Astrocyte of the spinal cord (primary cell): ENCODE results near the gene TRPM5.

Experiments used
- DNase-seq: peaks from one replicate; pipeline ENCODE4 v3.0.0; 2011; ENCODE audit warnings: low read depth, low spot score
- H3K4me3 ChIP-seq: 2 replicates; pipeline ENCODE4 v1.5.1; 2011; ENCODE audit warnings: low read depth, mild to moderate bottlenecking, low read length, moderate library complexity
- CTCF ChIP-seq: IDR thresholded peaks from 2 replicates; pipeline ENCODE4 v1.5.1; 2012; ENCODE audit warnings: low read depth, mild to moderate bottlenecking, low read length, inconsistent platforms
- in situ Hi-C: cut with HindIII; loops from 2 replicates; pipeline ENCODE4 v1.10.0; 2017; ENCODE audit warnings: low sequenced_read_pairs

TRPM5 gene

DNA sequence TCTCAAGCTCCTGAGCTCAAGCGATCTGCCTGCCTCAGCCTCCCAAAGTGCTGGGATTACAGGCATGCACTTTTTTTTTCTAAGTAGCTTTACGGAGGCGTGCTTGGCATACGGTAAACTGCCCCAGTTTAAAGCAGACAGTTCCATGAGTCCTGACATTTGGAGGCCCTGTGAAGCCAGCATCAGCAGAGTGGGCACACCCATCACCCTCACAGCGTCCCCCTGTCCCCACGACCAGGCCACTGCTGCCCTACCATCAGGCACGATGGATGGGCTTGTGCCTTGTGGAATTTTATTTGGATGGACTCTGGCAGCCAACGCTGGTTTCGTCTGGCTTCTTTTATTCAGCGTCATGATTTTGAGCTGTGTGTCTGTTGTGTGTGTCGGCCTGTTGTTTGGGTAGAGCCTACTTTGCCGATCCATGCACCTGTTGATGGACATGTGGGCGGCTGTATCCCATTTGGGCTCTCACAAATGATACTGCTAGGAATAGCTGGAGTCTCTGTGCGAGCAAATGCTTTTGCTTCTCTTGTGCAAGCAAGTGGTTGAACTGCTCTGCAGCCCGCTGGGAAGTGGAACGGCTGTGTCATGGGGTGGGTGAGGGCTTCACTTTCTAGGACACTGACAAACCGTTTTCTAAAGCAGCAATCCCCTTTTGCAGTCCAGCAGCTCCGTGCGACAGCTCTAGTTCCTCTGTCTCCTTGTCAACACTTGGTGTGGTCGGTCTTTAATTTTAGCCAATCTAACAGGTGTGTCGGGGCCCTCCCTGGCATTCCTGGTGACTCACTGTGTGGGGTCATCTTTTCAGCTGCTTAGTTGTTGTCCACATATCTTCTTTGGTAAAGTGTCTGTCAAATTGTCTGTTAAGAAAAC is 24.3 kb upstream of the TRPM5 start:
- no peak overlapping the region for H3K4me3 ChIP-seq
- no peak for DNase-seq
- TF ChIP-seq CTCF = no peak
- in situ Hi-C loops = no loop called here

DNA sequence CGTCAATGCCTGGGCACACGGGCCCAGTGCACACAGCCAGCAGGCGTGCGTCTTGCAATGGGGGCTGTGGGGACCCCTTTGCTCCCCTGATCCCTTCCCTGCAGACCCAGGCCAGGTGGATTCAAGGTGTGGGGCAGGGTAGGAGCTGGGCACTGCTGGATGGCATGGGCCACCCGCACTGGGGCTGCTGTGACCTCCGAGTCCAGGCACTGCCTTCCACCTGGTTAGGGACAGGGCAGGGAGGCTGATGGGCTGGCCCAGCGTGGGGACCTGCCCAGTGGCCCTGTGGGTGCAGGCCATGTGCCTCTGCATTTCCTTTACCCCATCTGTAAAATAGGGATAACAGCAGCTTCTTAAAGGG is 23.4 kb upstream of the TRPM5 start:
- in situ Hi-C loops = no loop called here
- no peak for TF ChIP-seq CTCF
- no peak for DNase-seq
- H3K4me3 ChIP-seq = no peak overlapping the region

GRCh38 chr11:2466869-2467694 is 22.8 kb upstream of the TRPM5 start:
- in situ Hi-C loops = no loop called here
- DNase-seq = no peak
- no peak overlapping the region for H3K4me3 ChIP-seq
- no peak for TF ChIP-seq CTCF

DNA sequence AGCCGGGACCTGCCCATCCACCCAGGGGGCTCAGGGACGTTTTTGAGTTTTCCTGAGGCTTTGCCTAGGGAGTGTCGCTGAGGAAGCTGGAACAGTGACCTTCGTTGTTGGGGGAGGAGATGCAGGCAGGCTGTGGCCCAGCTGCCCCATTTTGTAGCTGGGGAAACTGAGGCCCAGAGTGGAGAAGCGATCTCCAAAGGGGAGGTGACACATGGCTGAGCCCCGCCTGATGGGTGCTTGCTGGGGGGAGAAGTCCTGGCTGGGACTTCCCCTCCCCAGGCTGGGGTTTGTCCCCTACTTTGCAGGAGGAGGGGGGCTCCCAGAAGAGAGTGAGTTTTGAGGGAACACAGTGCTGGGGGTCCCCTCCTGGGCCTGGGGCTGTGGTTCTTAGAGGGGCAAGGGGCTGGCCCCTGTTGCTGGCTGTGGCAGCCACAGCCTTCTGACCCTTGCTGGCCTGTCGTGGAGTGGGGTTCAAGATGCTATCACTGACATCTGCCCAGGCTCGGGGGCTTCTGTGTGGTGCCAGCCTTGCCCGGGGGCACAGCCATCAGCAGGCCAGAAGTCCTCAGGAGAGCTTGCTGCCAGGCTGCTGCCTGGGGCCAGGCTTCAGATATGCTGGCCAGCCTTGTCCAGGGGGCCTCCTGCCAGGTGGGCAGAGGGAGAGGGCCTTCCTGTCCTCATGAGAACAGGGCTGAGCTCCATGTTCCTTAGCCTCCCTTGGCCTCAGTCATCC is 21.9 kb upstream of the TRPM5 start:
- no peak for DNase-seq
- TF ChIP-seq CTCF = no peak
- no peak overlapping the region for H3K4me3 ChIP-seq
- in situ Hi-C loops = no loop called here

GRCh38 chr11:2465202-2466068 is 21.1 kb upstream of the TRPM5 start:
- in situ Hi-C loops = no loop called here
- H3K4me3 ChIP-seq = no peak overlapping the region
- no peak for DNase-seq
- TF ChIP-seq CTCF = no peak
